Measurements from ENCODE around the gene PCSK4.

DNA sequence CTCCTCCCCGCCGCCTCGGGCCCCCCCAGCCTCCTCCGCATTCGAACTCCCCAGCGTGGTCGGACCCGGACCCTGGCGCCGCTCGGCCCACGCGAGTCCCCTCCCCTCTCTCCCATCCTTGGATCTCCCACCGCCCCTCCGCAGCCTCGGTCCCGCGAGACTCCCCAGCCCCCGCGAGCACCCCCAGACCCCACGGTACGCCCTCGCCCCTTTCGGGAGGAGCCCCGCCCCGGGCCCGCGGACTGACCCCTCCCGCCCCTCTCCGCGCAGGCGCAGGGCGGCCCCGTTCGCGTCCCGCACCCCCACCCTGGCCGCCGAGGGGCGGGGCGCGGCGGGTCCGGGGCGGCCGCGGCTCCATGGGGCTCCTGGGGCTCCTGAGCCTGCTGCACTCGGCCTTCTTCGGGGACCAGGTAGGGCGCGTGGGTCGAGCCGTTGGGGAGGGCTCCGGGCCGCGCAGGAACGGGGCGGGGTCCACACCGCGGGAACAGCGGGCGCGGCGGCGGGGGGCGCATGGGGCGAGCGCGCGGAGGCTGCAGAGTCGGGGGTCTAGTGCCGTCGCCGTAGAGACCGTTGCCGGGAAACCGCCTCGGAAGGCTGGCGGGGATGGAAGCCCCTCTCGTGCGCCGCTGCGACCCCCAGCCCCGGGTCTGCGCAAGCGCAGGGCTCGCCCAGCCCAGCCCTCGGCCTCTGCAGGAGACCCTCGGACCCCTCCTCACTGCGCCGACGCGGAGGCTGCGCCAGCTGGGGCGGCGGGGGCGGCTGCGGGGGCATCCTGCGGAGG, 44.0 kb downstream of the PCSK4 start:
- TF ChIP-seq, protein P1, sequence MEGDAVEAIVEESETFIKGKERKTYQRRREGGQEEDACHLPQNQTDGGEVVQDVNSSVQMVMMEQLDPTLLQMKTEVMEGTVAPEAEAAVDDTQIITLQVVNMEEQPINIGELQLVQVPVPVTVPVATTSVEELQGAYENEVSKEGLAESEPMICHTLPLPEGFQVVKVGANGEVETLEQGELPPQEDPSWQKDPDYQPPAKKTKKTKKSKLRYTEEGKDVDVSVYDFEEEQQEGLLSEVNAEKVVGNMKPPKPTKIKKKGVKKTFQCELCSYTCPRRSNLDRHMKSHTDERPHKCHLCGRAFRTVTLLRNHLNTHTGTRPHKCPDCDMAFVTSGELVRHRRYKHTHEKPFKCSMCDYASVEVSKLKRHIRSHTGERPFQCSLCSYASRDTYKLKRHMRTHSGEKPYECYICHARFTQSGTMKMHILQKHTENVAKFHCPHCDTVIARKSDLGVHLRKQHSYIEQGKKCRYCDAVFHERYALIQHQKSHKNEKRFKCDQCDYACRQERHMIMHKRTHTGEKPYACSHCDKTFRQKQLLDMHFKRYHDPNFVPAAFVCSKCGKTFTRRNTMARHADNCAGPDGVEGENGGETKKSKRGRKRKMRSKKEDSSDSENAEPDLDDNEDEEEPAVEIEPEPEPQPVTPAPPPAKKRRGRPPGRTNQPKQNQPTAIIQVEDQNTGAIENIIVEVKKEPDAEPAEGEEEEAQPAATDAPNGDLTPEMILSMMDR (IDR thresholded peaks at IDR 0.05; ENCODE audit: insufficient read depth, low read length, poor library complexity, severe bottlenecking): no peak
- TF ChIP-seq EZH2phosphoT487 (conservative IDR thresholded peaks at IDR 0.05; ENCODE audit: low read length): no peak

All from SU-DHL-6 (cell line).